Erythroblast (primary cell): ENCODE results near the gene EYA4.
"Not testable (repeated sequence)": the region's sequence is repeated elsewhere in the genome, so short reads cannot be mapped to it uniquely, and the experiment has no call there.

Experiments used
- DNase-seq, 2 experiments: peaks; one replicate each; lab custom pipeline; 2025; lab: John Stamatoyannopoulos, UW
- GATA1 ChIP-seq: IDR thresholded peaks from 2 replicates; pipeline ENCODE4 v1.6.1; 2011; ENCODE audit warnings: low read depth, mild to moderate bottlenecking, control low read depth, low read length, moderate library complexity
- POLR2A ChIP-seq: IDR thresholded peaks from 2 replicates; pipeline ENCODE4 v1.6.1; 2011; ENCODE audit warnings: mild to moderate bottlenecking, low read length

The EYA4 gene

DNA sequence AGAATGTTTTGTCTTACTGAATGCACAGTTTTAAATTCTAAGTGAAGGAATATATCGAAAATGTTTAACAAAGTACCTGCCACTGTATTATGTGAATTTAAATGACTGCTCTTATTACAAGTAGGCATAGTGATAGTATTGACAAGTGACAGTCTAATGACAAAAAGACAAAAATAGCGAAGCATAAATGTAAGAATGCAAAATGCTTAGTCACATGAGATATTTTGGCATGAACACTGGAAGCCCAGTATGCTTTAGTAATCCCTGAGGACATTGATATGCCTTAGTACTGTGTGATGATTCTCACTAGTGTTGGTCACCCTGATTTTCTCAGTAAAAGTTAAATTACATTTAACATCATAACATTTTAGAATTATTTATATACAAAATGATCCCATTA is 153.5 kb downstream of the EYA4 start:
- TF ChIP-seq POLR2A (no peak), GATA1 (no peak)
- no peak for DNase-seq

DNA sequence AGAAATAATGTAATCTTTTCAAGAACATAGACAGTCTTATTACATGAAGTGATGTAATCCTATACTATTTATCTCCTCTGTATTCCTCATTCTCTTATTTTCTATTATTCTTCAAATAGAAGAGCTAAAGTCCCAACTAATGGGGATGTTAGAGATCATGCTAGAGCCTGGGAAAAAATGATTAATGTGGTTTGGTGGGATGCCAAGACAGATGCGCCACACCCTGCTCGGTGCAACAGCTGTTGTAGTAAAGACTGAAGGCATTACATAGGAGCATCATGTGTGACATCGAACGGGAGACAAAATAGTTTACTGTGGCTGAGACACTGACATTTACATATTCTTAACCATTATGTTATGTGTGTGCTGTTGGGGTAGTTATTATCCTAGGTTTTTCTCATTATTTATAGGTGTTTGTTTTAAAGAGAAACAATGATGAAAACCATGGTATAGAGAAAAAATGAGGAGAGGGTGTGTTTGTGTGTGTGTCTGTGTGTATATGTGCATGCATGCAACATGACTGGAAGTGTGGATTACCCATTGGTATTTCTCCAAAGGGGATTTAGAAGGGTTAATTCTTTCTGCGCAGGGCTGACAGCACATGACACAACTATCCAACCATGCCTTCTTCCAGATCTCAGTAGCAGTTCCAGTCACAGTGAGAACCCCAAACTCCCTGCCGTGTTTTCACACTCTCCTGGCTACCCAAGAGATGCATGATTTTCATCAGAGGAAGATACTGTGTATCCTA is 155.3 kb downstream of the EYA4 start:
- peak in 1 of 2 experiments; percentile 35 for DNase-seq

DNA sequence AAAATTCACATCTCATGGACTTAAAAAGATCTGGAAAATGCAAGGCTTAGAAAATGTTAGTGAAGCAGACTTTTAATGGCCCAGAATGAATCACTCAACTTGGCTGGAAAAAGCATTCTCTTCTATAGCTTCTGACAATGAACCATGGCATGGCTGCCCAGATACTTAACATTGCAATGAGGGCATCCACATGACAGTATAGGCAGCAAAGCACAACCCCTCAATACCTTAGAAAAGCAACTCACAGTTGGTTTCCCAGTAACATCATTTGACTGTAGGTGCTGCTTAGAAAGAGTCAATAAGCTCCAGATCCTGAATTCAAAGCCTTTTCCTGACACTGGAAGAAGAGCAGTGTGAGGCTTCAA is 155.8 kb downstream of the EYA4 start:
- no peak for DNase-seq
- no peak for TF ChIP-seq GATA1
- TF ChIP-seq POLR2A = no peak

More for the DNA sequence above, 155.3 kb downstream of the EYA4 start:
- TF ChIP-seq GATA1 (no peak), POLR2A (no peak)

DNA sequence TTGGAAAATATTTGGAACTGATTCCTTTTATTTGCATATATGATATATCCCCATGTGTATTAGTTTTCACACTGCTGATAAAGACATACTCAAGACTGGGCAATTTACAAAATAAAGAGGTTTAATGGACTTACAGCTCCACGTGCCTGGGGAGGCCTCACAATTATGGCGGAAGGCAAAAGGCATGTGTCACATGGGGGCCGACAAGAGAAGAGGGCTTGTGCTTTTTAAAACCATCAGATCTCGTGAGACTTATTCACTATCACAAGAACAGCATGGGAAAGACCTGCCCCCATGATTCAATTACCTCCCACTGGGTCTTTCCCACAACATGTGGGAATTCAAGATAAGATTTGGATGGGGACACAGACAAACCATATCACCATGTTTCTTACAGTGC is 156.4 kb downstream of the EYA4 start:
- not testable (repeated sequence) for DNase-seq

DNA sequence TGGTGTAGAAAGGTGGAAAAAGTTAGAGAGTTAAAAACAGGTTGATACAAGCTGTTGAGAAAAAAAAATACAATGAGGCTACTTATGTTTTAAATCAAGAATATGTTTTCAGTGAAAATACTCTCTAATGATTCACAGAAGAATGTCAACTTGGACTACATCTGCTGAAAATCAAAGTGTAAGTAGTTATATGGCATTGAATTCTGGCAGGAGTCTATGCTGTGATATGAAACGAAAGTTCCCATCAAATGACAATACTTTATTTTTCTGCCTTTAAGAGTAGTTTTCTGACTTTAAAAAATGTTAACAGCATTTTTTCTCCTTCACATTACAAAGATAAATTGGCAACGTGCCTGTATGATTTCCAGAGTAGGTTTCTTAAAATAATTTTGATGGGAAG is 158.3 kb downstream of the EYA4 start:
- TF ChIP-seq GATA1 (no peak), POLR2A (no peak)
- no peak for DNase-seq

DNA sequence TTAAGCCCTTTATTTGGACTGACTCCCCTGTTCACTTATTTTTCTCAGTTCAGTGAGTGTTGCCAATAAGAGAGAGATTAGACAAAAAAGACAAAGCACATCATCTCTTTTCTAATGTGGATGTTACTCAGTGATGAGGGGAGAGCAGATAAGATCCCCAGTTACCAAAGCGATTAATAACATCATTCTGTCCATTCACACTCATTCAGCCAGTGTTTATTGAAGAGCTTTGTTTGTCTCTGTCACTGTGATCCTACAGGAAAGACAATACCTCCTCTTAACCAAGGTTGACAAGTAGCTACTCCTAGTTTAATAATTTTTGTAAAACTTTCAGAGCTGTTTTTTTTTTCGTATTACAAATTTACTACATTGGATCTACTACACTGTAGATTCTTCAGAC is 163.0 kb downstream of the EYA4 start:
- no peak for TF ChIP-seq GATA1
- no peak for TF ChIP-seq POLR2A
- DNase-seq = no peak

DNA sequence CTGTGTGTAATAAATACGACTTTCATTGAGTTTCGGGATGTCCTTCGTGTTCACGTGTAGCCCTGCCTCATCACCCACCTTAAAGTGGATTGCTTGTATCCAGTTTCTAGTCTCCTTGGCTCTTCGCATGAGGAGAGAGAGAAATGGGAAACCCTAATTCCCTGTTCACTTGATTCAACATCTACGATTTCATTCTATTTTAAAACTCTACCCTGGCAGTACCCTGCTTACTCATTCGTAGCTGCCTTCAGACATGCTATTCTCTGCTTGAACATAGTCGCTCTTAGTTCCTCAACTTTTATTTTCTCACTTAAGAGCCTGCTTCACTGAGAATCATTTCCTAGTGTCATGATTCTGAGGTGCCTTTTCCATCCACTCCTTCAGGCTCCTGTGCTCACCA is 163.6 kb downstream of the EYA4 start:
- DNase-seq = no peak
- TF ChIP-seq GATA1 (no peak), POLR2A (no peak)

DNA sequence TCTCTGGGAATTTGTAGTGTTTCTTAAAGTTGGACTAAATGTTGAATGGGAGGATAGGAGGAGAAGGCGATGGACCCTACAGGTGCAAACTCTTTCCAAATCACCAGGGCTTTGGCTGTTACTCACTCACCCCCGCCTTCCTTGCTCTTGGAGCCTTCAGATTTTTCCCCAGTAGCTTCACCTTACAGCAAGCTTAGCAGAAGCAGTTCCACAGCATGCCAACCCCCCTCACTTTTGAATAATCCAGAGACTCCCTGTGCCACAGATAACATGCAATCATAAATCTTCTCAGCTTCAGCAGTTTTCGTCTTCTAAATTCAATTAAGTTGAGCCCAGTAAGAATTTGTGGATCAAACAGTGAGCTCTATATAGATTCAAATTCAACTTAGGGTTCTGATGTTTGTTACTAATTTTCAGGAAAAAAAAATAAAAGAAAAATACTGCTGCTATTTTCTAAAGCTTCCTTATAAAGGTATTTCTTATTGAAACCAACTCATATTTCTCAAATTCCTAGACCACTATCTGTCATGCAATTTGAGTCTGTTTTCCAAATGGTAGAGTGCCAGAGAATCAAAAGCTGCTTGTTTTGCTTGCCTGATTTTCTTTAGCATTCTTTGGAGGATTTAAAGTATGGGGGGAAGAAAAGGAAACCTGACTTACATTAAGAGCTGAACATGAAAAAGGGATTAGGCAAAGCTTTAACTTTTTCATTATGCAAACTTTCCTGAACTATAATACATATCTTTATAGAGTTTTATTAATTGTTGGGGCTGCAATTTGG is 166.4 kb downstream of the EYA4 start:
- no peak for DNase-seq
- TF ChIP-seq POLR2A = no peak
- no peak for TF ChIP-seq GATA1

DNA sequence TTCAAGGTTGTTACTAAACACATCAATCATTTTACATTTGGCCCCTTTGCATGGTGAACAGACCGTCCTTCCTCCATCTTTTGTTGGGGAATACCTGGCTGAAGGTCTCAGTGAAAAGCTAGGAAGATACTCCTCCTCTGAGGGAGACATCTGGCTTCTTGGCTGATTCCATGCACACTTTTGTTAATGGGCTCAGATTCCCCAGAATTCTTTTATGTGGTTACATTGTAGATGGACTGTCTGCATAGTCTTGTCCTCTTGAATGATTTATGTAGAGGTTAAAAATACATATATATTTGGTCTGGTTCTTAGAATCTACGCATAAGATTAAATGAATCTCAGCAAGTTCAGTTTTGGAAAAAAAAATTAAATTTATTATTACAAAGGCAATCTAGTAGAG is 167.0 kb downstream of the EYA4 start:
- DNase-seq = no peak
- no peak for TF ChIP-seq GATA1
- TF ChIP-seq POLR2A = no peak

DNA sequence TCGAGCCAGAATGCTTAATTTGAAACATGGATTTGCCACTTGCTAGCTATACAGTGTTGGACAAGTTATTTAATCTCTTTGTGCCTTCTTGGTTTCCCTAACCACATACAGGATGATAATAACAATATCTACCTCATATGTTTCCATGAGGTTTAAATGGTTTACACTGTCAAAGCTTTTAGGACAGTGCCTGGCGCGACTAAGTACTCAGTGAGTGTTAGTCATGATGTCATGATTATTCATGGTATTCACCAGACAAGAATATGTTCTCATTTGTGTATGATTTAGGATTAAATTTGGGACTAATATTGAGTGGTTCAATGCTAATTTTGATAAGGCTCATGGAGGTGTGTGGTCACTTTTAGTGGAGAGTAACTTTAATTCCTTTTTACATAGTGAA is 167.4 kb downstream of the EYA4 start:
- no peak for DNase-seq
- TF ChIP-seq POLR2A (no peak), GATA1 (no peak)

DNA sequence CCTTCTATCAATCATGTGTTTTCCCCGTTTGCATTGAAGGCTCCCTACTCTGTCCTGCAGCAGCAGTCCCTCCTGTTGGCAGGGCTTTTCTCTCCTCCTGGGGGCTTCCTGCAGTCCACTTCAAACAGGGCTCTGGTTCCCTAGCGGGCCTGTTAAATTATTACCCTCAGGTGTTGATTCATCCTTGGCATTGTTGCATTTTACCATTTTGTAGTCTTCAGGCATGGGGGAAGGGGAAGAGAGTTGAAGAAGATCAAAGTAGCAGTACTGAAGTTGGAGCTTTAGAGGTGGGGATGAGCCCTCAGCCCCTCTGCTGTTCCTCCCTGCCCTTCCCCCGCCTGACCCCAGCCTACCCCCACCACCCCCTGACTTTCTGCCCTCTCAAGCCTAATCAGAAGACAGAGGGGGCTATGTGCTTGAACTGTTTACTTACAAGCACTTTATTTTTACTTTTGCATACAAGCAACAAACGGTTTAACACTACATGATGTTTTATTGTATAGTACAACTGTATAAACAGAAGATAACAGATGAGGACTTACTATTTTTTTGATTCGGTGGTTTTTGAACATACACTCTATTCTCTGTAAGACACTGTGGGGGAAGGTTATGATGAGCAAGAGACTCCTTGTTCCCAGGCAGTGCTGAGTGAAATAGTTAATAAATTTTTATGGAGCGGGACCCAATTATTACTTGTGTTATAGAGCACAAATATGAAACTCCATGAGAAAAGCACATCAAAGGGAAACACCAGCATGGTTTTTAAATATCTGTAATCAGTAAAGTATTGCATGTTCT is 169.7 kb downstream of the EYA4 start:
- TF ChIP-seq GATA1 (no peak), POLR2A (no peak)
- DNase-seq = no peak

DNA sequence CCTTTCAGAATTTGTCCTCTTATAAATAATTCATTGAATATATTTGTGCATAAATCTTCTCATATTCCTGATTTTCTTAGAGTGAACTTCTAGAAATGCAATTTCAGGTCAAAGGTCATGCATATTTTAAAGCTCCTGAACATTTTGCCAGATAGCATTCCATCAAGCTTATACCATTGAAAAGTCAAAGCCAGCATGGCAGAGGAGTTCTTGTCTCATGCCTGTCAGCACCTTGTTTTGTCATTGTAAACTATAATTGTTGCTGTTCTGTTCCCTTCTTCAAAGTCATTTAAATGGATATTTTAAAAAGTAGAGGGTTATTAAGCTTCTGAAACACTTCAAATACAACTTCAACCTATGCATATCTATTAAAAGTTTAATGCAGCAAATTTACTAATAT is 170.6 kb downstream of the EYA4 start:
- TF ChIP-seq GATA1 (no peak), POLR2A (no peak)
- DNase-seq = no peak

DNA sequence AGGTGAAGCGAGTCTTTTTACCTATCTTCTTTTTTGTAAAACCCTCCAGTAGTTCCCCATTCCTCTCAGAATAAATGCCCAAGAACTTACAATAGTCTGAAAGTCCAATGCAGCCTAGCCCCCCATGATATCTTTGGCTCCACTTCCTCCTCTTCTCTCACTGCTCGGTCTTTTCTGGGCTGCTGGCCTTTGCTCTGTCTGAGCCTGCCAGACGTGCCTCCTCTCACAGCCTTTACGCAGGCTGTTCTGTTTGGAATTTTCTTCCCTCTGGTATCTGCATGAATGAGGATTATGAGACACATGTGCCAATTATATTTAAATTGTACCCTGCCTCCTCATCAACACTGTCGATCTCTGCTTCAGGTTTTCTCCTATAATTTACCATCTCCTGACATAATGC is 174.1 kb downstream of the EYA4 start:
- DNase-seq = no peak
- TF ChIP-seq GATA1 = no peak
- TF ChIP-seq POLR2A = no peak

DNA sequence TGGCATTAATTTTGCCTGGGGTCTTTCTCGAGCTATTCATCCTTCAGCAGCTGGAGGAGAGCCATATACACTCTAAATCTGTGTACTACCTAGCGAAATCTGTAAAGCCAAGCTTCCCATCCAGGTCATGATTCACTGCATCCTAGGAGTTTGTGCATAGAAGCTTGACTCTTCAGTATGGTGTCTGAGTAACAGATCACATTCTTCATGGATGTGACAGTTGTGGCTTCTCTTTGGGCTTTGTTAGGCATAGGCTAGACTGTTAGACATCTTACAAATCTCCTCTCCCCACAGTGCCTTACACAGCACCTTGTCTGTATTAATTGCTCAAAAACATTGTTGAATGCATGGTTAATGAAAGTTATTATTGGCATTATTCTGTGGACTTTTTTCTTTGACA is 177.0 kb downstream of the EYA4 start:
- no peak for TF ChIP-seq POLR2A
- TF ChIP-seq GATA1 = no peak
- DNase-seq = no peak
